Sigmoid colon (tissue), 7 donors: Measurements from ENCODE around the gene KCNJ15. TPM values are rescaled to one million over a fixed set of nuclear protein-coding genes. Genes with fewer than 3 reads are reported as not detected.

Experiments
- DNase-seq: peaks from one replicate; pipeline ENCODE4 v3.0.0-alpha.2; 2019
- H3K27ac ChIP-seq, 4 donors: fragments of 200-600 bp; sonication (generic); one replicate each; pipeline ENCODE4 v1.5.1; 2016 to 2019; ENCODE audit warnings: mild to moderate bottlenecking in 1 of 4
- H3K27me3 ChIP-seq, 3 donors: fragments of 200-600 bp; sonication (generic); one replicate each; pipeline ENCODE4 v1.5.1; 2019; ENCODE audit warnings: mild to moderate bottlenecking in 1 of 3
- H3K36me3 ChIP-seq, 4 donors: fragments of 200-600 bp; sonication (generic); one replicate each; pipeline ENCODE4 v1.5.1; 2016 to 2019
- H3K4me1 ChIP-seq, 4 donors: fragments of 200-600 bp; sonication (generic); one replicate each; pipeline ENCODE4 v1.5.1; 2017 to 2019
- H3K4me3 ChIP-seq, 4 donors: fragments of 200-600 bp; sonication (generic); one replicate each; pipeline ENCODE4 v1.5.1; 2017 to 2019; ENCODE audit warnings: mild to moderate bottlenecking in 2 of 4, moderate library complexity in 1 of 4
- H3K9me3 ChIP-seq, 4 donors: fragments of 200-600 bp in 3 of 4; sonication (generic) in 3 of 4; one replicate each; pipeline versions ENCODE4 v1.5.1 to v1.6.1; 2013 to 2019
- CTCF ChIP-seq, 4 experiments: fragments of 450-650 bp in 3 of 4; fragments of 200-600 bp in 1 of 4; IDR thresholded peaks; one replicate each; pipeline ENCODE4 v1.5.1; 2016 to 2019; ENCODE audit warnings: antibody characterized with exemption in 4 of 4, mild to moderate bottlenecking in 3 of 4, moderate library complexity in 2 of 4
- EP300 ChIP-seq, 4 donors: sonication (generic); formaldehyde crosslinking; IDR thresholded peaks; one replicate each; pipeline ENCODE4 v1.6.1; 2017; ENCODE audit warnings: antibody characterized with exemption in 4 of 4
- POLR2A ChIP-seq, 2 donors: fragments of 450-650 bp; IDR thresholded peaks; one replicate each; pipeline ENCODE4 v1.6.1; 2016; ENCODE audit warnings: antibody characterized with exemption in 2 of 2, mild to moderate bottlenecking in 2 of 2, moderate library complexity in 2 of 2
- POLR2AphosphoS5 ChIP-seq, 4 donors: sonication (generic); formaldehyde crosslinking; IDR thresholded peaks; one replicate each; pipeline ENCODE4 v1.6.1; 2017; ENCODE audit warnings: antibody characterized with exemption in 4 of 4
- WGBS, 2 donors: extraction: QIAGEN DNeasy Blood & Tissue Kit; methylation state at CpG; one replicate each; pipeline ENCODE4 v1.1.7; 2013; 5-methylcytosine and 5-hydroxymethylcytosine counted together
- intact Hi-C: fragments of 100-400 bp; cut with DNase I; formaldehyde crosslinking; loops from one replicate; pipeline ENCODE4 v1.15.1; 2023
- polyA plus RNA-seq, 3 donors: library from polyadenylated mRNA; stranded (reverse); fragments of 200-250 nt; gene quantifications; one replicate each; pipeline ENCODE4 v1.2.3, GENCODE V29; 2013
- total RNA-seq, 4 donors: library from RNA; depleted of rRNA; stranded (reverse); fragments of >200 nt; gene quantifications; one replicate each; pipeline ENCODE4 v1.1.0, GENCODE V29; 2016
- donor health status: healthy with polysubstance abuse.
- donor health status: Bipolar disorder and iron deficiency.
- donor health status: healthy.

The KCNJ15 gene
- total and polyA plus RNA-seq, 7 donors = 0.22 to 0.60 (median 0.49) TPM; not detected in 4

GRCh38 chr21:38349977-38350376, 93.2 kb downstream of the KCNJ15 start:
- H3K27ac ChIP-seq = no peak overlapping the region
- no peak for TF ChIP-seq POLR2A (IDR thresholded peaks at IDR 0.05)
- TF ChIP-seq POLR2AphosphoS5 (IDR thresholded peaks at IDR 0.05) = no peak
- TF ChIP-seq EP300 (IDR thresholded peaks at IDR 0.05) = no peak
- no peak for TF ChIP-seq CTCF (IDR thresholded peaks at IDR 0.05)
- H3K36me3 ChIP-seq = no peaks in the 10 kb centered on the region
- intact Hi-C loops = loop anchor here (10.0 kb wide), 1 partner anchor 675 kb away; no protein-coding TSS in a partner anchor
- peaks cover 0 to 10% (median 5%) of the 10 kb centered on the region in 4 donors for H3K4me1 ChIP-seq
- WGBS, 2 donors = 91 to 94% methylated on average over 2 of the region's 2 CpGs
- no peaks in the 10 kb centered on the region for H3K27me3 ChIP-seq
- no peak overlapping the region for H3K4me3 ChIP-seq
- no peak for DNase-seq
- H3K9me3 ChIP-seq = no peaks in the 10 kb centered on the region

GRCh38 chr21:38350684-38351083, 93.9 kb downstream of the KCNJ15 start:
- no peak overlapping the region for H3K27ac ChIP-seq
- 89 to 93% methylated on average over 3 of the region's 3 CpGs for WGBS, 2 donors
- intact Hi-C loops = loop anchor here (10.0 kb wide), 1 partner anchor 676 kb away; no protein-coding TSS in a partner anchor
- no peak for DNase-seq
- no peaks in the 10 kb centered on the region for H3K9me3 ChIP-seq
- H3K27me3 ChIP-seq = no peaks in the 10 kb centered on the region
- no peaks in the 10 kb centered on the region for H3K36me3 ChIP-seq
- TF ChIP-seq CTCF (IDR thresholded peaks at IDR 0.05) = no peak
- TF ChIP-seq POLR2AphosphoS5 (IDR thresholded peaks at IDR 0.05) = no peak
- no peak for TF ChIP-seq EP300 (IDR thresholded peaks at IDR 0.05)
- no peak for TF ChIP-seq POLR2A (IDR thresholded peaks at IDR 0.05)
- peaks cover 0 to 10% (median 5%) of the 10 kb centered on the region in 4 donors for H3K4me1 ChIP-seq
- H3K4me3 ChIP-seq = no peak overlapping the region

GRCh38 chr21:38351176-38351959, 94.6 kb downstream of the KCNJ15 start:
- TF ChIP-seq POLR2AphosphoS5 (IDR thresholded peaks at IDR 0.05) = no peak
- no peak for TF ChIP-seq POLR2A (IDR thresholded peaks at IDR 0.05)
- TF ChIP-seq EP300 (IDR thresholded peaks at IDR 0.05) = no peak
- TF ChIP-seq CTCF (IDR thresholded peaks at IDR 0.05) = no peak
- Histone ChIP-seq H3K27ac (no peak overlapping the region), H3K27me3 (no peaks in the 10 kb centered on the region), H3K4me1 (peaks cover 0 to 10% (median 5%) of the 10 kb centered on the region in 4 donors), H3K36me3 (no peaks in the 10 kb centered on the region), H3K4me3 (no peak overlapping the region), H3K9me3 (no peaks in the 10 kb centered on the region)
- no peak for DNase-seq
- intact Hi-C loops = loop anchor here (10.0 kb wide), 1 partner anchor 677 kb away; no protein-coding TSS in a partner anchor
- 84 to 86% methylated on average over 16 of the region's 16 CpGs for WGBS, 2 donors

- Histone ChIP-seq H3K36me3 (no peaks in the 10 kb centered on the region), H3K9me3 (no peaks in the 10 kb centered on the region), H3K4me1 (peaks cover 0 to 10% (median 5%) of the 10 kb centered on the region in 4 donors), H3K4me3 (no peak overlapping the region), H3K27ac (no peak overlapping the region), H3K27me3 (no peaks in the 10 kb centered on the region)
- TF ChIP-seq POLR2A (IDR thresholded peaks at IDR 0.05) = no peak
- TF ChIP-seq POLR2AphosphoS5 (IDR thresholded peaks at IDR 0.05) = no peak
- TF ChIP-seq EP300 (IDR thresholded peaks at IDR 0.05) = no peak
- no peak for TF ChIP-seq CTCF (IDR thresholded peaks at IDR 0.05)
- 41 to 43% methylated on average over 10 of the region's 10 CpGs for WGBS, 2 donors
- no peak for DNase-seq
- intact Hi-C loops = loop anchor here (10.0 kb wide), 1 partner anchor 677 kb away; no protein-coding TSS in a partner anchor
Observed at GRCh38 chr21:38351961-38352521, 95.2 kb downstream of the KCNJ15 start.
